Measurements from ENCODE around the gene SUGCT.

SUGCT gene

DNA sequence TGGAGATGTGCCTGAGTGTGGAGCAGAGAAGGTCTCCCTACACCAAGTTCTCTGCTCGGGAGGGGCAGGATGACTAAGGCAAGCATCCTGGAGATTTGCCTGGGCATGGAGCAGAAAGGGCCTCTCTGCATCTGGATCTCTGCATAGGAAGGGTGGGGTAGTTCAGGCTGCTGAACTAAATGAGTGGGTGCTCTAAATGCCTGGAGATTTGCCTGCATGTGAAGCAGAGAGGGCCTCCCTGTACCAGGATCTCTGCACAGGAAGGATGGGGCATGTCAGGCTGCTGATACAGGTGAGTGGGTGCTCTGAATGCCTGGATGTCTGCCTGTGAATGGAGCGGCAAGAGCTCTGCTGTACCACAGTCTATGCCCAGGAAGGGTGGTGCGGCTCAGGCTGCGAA, 680.7 kb downstream of the SUGCT start:
- Histone ChIP-seq H3K4me3 (ENCODE audit: low read length, poor library complexity, severe bottlenecking) (no peak overlapping the region), H3K9me2 (replicated peaks; ENCODE audit: low read depth, low read length) (no peaks in the 10 kb centered on the region), H2AFZ (ENCODE audit: low read length) (no peak overlapping the region), H3K9ac (ENCODE audit: low read depth, low read length, poor library complexity, severe bottlenecking) (no peak overlapping the region), H3K36me3 (ENCODE audit: insufficient read depth, low read length) (no peaks in the 10 kb centered on the region), H4K20me1 (ENCODE audit: insufficient read depth, low read length, poor library complexity, severe bottlenecking) (no peaks in the 10 kb centered on the region), H3K4me1 (ENCODE audit: insufficient read depth, low read length, poor library complexity, severe bottlenecking) (no peaks in the 10 kb centered on the region), H3K27me3 (ENCODE audit: insufficient read depth, low read length, poor library complexity, severe bottlenecking) (no peaks in the 10 kb centered on the region), H3K9me3 (ENCODE audit: insufficient read depth, low read depth, low read length) (no peaks in the 10 kb centered on the region), H3K79me2 (ENCODE audit: insufficient read depth, low read length) (no peaks in the 10 kb centered on the region), H3K4me2 (ENCODE audit: low read depth, low read length, poor library complexity, severe bottlenecking) (no peak overlapping the region), H3F3A (ENCODE audit: low read depth) (no peaks in the 10 kb centered on the region)
- no peak for TF ChIP-seq CTCF (conservative IDR thresholded peaks at IDR 0.05; ENCODE audit: low read length)
- no peak for TF ChIP-seq EZH2phosphoT487 (IDR thresholded peaks at IDR 0.05; ENCODE audit: borderline replicate concordance)

- Histone ChIP-seq H3F3A (ENCODE audit: low read depth) (no peaks in the 10 kb centered on the region), H3K4me3 (ENCODE audit: low read length, poor library complexity, severe bottlenecking) (no peak overlapping the region), H3K27me3 (ENCODE audit: insufficient read depth, low read length, poor library complexity, severe bottlenecking) (no peaks in the 10 kb centered on the region), H3K9me2 (replicated peaks; ENCODE audit: low read depth, low read length) (no peaks in the 10 kb centered on the region), H3K36me3 (ENCODE audit: insufficient read depth, low read length) (no peaks in the 10 kb centered on the region), H3K9me3 (ENCODE audit: insufficient read depth, low read depth, low read length) (no peaks in the 10 kb centered on the region), H3K79me2 (ENCODE audit: insufficient read depth, low read length) (no peaks in the 10 kb centered on the region), H4K20me1 (ENCODE audit: insufficient read depth, low read length, poor library complexity, severe bottlenecking) (no peaks in the 10 kb centered on the region), H2AFZ (ENCODE audit: low read length) (no peak overlapping the region), H3K4me1 (ENCODE audit: insufficient read depth, low read length, poor library complexity, severe bottlenecking) (no peaks in the 10 kb centered on the region), H3K9ac (ENCODE audit: low read depth, low read length, poor library complexity, severe bottlenecking) (no peak overlapping the region), H3K4me2 (ENCODE audit: low read depth, low read length, poor library complexity, severe bottlenecking) (no peak overlapping the region)
- TF ChIP-seq CTCF (conservative IDR thresholded peaks at IDR 0.05; ENCODE audit: low read length) = no peak
- TF ChIP-seq EZH2phosphoT487 (IDR thresholded peaks at IDR 0.05; ENCODE audit: borderline replicate concordance) = no peak
Observed at GRCh38 chr7:40822861-40823260, 688.1 kb downstream of the SUGCT start.

DNA sequence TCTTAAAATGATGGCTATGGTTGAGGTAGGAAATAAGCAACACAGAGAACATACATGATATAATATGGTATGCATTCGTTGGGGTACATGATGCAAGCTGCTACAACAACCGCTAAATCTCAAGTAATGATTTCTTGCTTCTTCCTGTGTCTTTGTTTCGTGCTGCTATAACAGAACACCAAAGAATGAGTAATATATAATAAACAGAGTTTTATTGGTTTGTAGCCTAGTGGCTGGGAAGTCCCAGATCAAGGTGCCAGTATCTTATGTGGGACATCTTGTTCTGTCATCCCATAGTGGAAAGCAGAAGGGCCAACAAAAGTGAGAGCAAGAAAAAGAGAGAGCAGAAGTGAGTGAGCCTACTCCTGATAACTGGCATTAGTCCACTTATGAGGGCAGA, 689.7 kb downstream of the SUGCT start:
- H3K79me2 ChIP-seq (ENCODE audit: insufficient read depth, low read length) = no peaks in the 10 kb centered on the region
- no peak overlapping the region for H3K9ac ChIP-seq (ENCODE audit: low read depth, low read length, poor library complexity, severe bottlenecking)
- no peaks in the 10 kb centered on the region for H3K9me2 ChIP-seq (replicated peaks; ENCODE audit: low read depth, low read length)
- no peak for TF ChIP-seq EZH2phosphoT487 (IDR thresholded peaks at IDR 0.05; ENCODE audit: borderline replicate concordance)
- TF ChIP-seq CTCF (conservative IDR thresholded peaks at IDR 0.05; ENCODE audit: low read length) = no peak
- no peaks in the 10 kb centered on the region for H3K9me3 ChIP-seq (ENCODE audit: insufficient read depth, low read depth, low read length)
- H3K27me3 ChIP-seq (ENCODE audit: insufficient read depth, low read length, poor library complexity, severe bottlenecking) = no peaks in the 10 kb centered on the region
- no peaks in the 10 kb centered on the region for H4K20me1 ChIP-seq (ENCODE audit: insufficient read depth, low read length, poor library complexity, severe bottlenecking)
- H3K4me2 ChIP-seq (ENCODE audit: low read depth, low read length, poor library complexity, severe bottlenecking) = no peak overlapping the region
- no peaks in the 10 kb centered on the region for H3F3A ChIP-seq (ENCODE audit: low read depth)
- H3K4me3 ChIP-seq (ENCODE audit: low read length, poor library complexity, severe bottlenecking) = no peak overlapping the region
- no peaks in the 10 kb centered on the region for H3K36me3 ChIP-seq (ENCODE audit: insufficient read depth, low read length)
- no peaks in the 10 kb centered on the region for H3K4me1 ChIP-seq (ENCODE audit: insufficient read depth, low read length, poor library complexity, severe bottlenecking)
- no peak overlapping the region for H2AFZ ChIP-seq (ENCODE audit: low read length)
